Neural progenitor cell (in vitro differentiated cells): ENCODE measurements around the gene AKAP8.

Source experiments
- EZH2 ChIP-seq: fragments of 200-600 bp; sonication (generic); IDR thresholded peaks from 2 replicates; pipeline ENCODE4 v1.6.1; 2017; ENCODE audit warnings: antibody characterized with exemption, mild to moderate bottlenecking, moderate library complexity
- EZH2phosphoT487 ChIP-seq: fragments of 200-600 bp; sonication (generic); IDR thresholded peaks from 2 replicates; pipeline ENCODE4 v1.6.1; 2017; ENCODE audit warnings: antibody characterized with exemption
- TF ChIP-seq, protein P1 (sequence below): fragments of 200-600 bp; sonication (generic); IDR thresholded peaks from 2 replicates; pipeline ENCODE4 v1.5.1; 2017; ENCODE audit warnings: antibody characterized with exemption, mild to moderate bottlenecking

DNA sequence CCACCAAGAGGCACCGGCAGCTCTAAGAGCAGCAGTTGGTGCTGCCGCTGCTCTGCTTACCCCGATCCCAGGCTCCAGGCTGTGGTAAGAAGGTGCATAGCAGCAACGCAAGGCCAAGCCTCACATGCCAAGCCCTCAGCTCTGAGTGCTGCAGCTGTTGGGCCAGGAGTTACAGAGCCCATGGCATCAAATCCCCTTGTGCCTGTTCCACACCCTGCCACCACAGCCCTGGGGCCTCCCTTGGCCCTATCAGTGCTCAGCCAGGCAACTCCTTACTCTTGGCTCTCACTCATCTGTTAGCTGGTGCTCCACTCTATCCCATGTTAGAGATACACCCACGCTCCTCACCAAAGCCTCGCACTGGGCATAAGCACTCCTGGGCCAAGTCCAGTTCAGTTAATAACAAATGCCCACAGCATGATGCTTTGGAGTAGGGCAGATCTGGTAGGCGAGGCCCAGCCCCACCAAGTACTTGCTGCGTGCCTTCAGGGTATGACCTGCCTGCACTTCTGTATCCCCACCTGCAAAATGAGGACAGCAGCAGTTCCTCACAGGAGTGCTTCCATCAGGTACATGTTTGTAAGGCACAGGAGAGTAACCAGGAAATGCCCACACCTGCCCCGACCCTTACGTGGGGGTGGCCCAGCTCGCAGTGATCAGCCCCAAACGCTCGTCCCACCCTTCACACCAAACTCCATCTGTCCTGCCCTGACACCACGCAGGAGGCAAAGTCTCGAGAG is 23.0 kb upstream of the AKAP8 start:
- TF ChIP-seq EZH2 (no peak), EZH2phosphoT487 (no peak)
- TF ChIP-seq, protein P1, sequence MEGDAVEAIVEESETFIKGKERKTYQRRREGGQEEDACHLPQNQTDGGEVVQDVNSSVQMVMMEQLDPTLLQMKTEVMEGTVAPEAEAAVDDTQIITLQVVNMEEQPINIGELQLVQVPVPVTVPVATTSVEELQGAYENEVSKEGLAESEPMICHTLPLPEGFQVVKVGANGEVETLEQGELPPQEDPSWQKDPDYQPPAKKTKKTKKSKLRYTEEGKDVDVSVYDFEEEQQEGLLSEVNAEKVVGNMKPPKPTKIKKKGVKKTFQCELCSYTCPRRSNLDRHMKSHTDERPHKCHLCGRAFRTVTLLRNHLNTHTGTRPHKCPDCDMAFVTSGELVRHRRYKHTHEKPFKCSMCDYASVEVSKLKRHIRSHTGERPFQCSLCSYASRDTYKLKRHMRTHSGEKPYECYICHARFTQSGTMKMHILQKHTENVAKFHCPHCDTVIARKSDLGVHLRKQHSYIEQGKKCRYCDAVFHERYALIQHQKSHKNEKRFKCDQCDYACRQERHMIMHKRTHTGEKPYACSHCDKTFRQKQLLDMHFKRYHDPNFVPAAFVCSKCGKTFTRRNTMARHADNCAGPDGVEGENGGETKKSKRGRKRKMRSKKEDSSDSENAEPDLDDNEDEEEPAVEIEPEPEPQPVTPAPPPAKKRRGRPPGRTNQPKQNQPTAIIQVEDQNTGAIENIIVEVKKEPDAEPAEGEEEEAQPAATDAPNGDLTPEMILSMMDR = no peak
